Measurements from ENCODE around the gene INTS3.
"Not testable (repeated sequence)": the region's sequence is repeated elsewhere in the genome, so short reads cannot be mapped to it uniquely, and the experiment has no call there.

INTS3 gene

DNA sequence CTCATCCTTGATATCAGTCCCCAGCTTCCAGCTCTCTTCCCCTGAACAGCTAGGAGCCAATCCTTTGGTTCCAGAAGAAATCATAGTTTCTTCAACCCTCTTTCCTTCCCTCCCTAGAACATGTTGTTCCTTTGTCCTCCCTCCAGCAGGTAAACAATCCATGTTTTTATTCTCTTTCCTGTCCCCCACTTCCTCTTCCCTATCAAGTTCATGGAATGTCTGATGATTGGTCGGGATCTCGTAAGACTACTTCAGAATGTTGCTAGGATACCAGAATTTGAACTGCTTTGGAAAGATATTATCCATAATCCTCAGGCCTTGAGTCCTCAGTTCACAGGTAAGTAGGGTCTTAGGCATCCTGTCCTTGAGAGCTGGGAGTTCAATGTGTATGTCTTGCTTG lies 24.2 kb downstream of the INTS3 start:
- no peak for DNase-seq (ENCODE audit: low read depth)

DNA sequence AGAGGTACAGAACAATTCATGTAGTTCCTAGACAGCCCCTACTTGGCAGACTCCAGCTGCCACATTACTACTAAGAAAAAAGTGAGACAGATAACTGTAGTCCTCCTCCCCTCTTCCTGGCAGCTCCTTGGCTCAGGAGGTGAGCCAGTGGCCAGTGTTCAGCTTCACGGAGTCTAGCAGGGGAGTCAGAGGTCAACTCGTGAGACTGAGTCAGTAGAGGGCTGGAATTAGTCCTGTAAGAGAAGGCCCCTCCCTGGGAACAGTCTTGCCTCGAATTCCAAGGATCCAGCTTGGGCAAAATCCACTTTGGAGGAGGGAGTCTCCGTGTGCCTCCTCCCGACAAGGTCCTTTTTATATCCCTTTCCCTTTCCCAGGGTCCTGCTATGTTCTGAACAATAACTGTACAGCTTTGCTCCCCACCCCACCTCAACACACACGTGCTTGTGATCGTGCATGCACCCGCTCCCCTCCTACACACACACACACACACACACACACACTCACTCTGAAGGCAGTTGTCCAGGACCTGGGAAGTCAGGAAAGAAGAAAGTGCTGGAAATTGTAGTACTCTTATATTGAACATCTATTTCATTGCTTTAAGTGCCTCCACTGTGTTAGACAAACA lies 24.8 kb downstream of the INTS3 start:
- no peak for DNase-seq (ENCODE audit: low read depth)

DNA sequence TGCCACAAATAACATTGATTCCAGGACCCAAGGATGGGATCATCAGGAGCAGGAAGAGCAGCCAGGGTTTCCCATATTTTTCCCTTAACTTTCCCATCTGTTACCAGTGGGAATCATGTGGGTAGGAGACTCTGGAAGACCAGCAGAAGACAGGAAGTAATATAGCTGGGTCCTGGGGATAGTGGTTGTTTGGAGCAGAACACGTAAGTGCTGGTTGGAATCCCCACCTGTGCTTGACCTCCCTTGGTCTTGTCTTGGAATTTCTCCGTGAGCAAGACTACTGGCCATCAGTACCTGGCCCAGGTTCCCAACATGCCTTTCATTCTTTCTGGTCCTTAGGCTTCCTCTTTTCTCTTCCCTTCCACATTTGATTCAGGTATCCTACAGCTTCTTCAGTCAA lies 26.4 kb downstream of the INTS3 start:
- no peak for DNase-seq (ENCODE audit: low read depth)

DNA sequence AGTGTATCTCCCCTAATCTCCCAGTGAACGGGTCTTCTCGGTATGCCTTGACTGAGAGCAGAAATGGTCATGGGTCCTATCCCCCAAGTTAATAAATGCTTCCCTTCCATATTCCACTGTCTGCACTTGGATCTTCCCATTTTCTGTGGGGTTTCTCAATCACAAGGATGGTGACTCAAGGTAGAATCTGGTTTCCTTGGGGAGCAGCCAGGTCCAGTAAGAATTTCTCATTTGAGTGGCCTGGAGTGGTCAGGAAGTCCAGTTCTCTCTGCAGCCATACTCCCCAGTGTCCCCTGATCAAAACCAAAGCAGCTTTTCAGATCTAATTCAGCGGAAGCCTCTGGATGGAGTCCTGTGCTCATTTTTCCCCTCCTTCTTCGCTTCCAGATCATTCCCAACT lies 32.6 kb downstream of the INTS3 start:
- DNase-seq (ENCODE audit: low read depth): no peak

DNA sequence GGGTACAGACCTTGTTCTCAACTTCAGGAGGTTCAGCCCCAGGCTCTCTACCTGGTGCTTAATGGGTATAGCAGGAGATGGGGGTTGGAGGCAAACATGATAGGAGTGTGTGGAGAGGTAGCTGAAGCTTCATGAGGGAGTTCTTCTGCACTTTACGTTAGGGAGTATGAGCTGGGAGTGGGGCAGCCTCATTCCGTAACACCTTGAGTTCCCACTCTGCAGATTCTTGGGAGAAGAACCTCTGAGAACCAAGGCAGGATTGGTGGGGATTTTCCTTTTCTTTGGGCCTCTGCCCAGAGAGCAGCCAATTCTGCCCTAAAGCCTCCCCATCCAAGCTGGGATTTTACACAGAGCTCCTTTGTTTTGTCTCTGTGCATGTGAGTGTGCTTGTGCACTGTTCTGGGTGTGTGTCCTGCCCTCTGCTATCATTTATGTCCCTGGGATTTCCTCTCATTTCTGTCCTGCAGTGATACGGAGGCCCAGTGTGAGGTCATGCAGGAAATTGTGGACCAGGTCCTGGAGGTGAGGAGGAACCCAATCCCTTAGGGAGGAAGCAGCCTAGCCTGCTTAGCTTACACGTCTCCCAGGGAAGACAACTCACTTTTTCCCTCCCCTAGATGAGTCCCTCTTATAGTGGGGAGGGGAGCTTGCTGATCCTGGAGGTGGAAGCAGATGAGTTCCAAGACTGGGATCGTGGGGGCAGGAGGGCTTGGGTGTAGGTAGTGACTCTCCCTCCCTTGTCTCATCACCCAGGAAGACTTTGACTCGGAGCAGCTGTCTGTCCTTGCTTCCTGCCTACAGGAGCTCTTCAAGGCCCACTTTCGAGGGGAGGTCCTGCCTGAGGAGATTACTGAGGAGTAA lies 35.7 kb downstream of the INTS3 start:
- DNase-seq (ENCODE audit: low read depth): no peak

DNA sequence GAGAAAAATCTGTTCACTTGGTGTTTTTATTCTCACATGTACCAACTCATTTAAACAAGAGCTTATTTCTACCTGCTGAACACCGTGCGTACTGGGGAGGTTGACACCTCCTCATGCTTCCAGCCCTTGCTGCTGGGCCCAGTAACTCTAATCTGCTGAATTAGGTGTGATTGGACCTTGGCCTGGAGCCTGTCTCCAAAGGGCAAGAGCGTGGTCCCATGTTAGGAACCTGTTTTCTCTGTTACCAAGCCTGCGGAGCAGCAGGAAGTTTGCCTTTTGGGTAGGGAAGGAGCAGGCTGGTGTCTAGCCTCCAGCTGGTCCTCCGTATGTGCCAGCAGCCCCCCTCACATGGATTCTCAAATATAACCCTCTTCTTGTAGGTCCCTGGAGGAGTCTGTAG lies 36.5 kb downstream of the INTS3 start:
- DNase-seq (ENCODE audit: low read depth): no peak

DNA sequence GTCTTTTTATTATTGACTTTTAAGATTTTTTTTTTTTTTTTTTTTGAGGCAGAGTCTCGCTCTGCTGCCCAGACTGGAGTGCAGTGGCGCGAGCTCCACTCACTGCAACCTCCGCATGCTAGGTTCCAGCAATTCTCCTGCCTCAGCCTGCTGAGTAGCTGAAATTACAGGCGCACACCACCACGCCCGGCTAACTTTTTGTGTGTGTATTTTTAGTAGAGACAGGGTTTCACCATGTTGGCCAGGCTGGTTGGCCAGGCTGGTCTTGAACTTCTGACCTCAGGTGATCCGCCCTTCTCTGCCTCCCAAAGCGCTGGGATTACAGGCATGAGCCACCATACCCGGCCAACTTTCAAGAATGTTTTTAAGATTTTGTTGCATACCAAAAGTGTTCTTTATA lies 38.8 kb downstream of the INTS3 start:
- not testable (repeated sequence) for DNase-seq (ENCODE audit: low read depth)

DNA sequence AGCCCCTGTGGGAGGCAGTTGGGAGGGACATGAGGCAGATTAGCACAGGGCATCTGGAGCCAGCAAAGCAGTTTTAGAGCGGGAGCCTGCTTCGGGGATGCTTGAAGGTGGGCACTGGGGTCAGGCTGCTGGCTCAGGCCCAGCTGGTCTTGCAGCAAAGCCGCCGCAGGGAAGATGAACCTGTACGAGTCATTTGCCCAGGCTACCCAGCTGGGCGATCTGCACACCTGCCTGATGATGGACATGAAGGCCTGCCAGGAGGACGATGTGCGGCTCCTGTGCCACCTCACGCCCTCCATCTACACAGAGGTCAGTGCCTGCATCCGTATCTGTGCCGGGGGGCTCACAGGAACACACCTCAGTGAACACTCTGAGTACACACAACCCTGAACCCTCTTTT lies 39.7 kb downstream of the INTS3 start:
- no peak for DNase-seq (ENCODE audit: low read depth)

DNA sequence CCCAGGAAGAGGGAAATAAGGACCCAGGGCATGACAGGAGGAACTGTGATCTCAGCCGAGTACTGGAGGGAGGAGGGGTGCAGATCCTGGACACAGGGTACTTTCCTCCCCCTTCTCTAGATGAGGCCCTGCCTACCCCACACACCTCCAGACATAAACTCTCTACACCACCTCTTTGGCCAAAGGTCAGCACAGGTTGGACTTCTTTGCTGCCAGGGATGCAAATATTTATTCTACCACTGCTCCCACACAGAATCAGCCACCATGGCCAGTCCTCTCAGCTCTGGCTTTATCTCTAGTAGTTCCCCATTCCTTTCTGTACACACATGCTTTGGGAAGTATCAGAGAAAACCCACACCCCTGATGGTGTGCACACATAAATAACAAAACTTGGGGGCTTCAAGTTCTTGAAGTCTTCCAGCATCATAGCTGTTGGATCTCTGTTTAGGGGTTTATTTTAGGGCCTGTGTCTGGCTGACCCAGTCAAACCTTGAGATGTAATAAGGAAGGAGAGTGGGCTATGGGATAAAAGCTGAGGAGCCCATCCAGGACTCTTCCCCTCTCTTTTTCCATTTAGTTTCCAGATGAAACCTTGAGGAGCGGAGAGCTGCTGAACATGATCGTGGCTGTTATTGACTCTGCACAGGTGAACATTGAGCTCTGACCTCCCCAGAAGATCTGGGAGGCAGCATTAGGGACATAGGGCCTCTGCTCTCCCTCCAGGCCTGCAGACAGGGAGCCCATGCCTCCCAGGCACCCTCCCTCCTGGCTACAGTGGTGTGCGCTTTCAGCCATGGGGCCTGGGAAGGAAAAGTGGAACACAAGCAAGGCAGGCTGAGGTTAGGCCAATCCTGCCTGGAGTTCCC lies 40.7 kb downstream of the INTS3 start:
- no peak for DNase-seq (ENCODE audit: low read depth)

DNA sequence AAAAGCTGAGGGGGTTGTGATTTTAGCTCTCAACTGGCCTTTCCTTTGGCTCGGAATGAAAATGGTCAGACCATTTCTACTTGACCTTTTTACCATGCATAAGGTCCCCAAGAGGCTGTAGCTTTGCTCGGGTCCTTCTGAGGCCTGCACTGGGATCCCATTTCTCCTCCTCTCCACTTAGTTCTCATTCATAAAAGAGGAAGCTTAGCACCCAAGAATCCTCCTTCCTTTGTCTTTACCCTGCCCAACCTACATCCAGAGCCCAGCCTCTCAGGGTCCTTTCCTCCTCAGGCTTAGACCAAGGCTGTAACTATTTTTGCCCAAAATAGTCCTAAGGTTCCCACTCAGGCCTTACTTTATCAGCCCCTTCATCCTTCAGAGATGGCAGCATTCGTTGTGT lies 41.4 kb downstream of the INTS3 start:
- no peak for DNase-seq (ENCODE audit: low read depth)

DNA sequence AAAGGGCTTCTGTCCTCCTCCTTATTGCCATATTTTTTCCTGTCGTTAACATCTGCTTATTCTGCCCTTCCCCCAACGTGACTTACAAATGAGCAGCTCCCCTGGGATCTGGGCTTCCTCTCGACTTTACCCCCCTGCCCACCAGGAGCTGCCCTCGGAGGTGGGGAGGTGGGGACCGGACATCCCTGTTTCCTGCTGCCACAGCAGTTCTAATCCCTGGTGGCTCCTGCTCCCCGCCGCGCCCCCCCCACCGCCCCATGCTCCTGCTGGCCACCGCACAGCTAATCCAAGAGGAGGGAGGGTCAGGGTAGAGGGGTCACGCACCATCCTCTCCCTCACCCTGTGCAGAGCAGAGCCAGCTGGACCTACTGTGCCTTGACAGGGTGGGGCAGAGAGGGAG lies 42.9 kb downstream of the INTS3 start:
- DNase-seq (ENCODE audit: low read depth): no peak

DNA sequence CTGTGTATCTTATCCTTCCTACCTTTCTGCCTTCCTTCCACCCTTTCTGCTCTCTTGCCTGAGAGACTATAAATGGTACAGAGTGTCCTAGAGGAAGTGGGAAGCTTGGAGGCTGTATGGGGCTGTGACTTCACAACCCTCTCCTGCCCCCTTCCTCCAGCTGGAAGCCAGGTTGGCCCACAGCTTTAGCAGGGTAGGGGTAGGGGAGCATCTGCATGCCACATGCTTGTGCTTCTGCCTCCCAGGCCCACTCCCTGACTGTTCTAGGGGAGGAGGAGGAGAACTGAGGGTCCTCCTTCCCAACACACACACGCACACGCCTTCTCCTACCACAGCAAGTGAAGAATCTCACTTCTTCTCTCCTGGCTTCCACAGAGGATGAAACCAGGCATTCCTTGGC lies 43.4 kb downstream of the INTS3 start:
- DNase-seq (ENCODE audit: low read depth): no peak

DNA sequence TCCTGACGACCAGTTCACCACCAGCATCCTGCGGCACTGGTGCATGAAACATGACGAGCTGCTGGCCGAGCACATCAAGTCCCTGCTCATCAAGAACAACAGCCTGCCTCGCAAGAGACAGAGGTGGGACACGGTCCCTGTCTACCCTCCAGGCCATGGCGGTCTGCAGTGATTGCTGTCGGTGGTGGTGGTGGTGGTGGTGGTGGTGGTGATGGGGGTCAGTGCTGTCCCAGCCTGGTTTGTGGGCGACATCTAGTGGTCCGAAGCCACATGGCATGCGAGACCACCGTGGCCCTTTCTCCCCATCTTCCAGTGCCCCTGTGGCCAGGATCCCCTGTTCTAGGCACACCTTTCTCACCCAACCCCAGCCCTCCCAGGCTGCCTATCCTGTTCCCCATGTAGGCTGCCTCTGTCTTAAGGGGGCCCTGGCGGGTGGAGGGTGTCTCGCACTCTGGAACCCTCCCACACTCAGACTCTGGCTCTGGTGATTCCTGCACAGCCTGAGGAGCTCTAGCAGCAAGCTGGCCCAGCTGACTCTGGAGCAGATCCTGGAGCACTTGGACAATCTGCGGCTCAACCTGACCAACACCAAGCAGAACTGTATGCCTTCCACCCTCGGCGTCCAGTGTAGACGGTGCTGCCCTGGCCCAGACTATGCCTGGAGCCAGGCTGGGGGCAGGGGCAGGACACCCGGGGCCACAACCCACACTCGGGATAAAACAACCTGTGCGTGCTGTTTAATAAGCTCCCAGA lies 44.2 kb downstream of the INTS3 start:
- no peak for DNase-seq (ENCODE audit: low read depth)

DNA sequence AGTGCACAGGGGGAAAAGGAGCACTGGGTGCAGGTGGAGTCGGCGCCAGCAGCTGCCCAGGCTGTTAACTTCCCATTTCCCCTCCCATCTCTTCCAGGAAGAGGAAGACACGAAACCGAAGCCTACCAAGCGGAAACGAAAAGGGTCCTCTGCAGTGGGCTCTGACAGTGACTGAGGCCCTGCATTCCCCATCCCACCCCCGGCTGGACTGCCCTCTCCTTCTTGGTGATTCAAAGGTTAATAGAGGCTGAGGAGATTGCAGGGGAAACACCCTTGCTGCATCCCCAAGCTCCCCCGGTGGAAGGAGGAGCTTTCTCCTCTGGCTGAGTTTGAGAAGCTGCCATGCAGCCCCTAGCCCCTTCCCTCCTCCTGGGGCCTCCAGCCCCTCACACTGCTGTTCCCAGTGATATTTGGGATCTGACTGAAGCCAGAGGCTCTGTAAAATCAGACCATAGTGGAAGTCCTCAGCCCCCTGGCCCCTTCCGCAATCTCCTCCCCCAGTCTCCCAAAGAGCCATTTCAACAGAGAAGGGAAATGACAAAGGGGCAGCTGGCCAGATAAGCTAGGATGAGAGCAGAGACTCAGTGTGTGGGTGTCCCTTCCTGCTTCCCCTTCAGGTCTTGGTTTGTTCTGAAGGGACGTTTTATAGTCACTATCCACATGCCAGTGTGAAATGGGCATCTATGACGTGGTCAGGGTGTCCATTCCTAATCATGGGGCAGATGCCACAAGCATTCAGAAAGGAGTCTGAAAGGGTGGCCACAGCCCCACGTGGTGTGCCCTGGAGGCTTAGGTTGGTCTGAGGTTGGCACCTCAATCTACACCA lies 45.5 kb downstream of the INTS3 start:
- no peak for DNase-seq (ENCODE audit: low read depth)

DNA sequence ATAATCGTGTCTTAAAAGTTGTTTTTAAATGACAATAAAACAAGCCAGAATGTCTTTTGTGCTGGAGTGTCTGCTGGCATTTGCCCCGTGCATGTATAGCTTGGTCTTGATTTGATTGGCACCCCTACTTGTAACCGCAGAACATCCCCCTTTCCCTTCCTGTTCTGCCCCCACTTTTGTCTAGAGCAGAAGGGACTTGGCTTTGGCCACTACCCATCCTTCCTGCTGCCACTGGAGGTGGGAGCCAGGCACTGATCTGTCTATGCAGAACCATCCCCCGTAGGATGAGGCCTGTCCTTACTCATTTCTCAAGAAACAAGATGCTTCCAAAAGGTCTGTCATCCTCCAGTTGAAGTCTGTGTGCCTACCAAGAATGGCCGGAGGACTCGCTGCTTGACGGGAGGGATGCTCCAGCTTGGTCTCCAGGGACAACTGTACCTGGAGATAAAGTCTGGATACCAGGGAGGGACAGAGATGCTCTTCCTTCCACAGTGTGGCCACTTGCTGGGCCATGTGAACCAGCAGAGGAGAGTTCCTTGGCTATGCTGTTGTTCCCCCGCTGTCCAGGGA lies 46.3 kb downstream of the INTS3 start:
- no peak for DNase-seq (ENCODE audit: low read depth)

DNA sequence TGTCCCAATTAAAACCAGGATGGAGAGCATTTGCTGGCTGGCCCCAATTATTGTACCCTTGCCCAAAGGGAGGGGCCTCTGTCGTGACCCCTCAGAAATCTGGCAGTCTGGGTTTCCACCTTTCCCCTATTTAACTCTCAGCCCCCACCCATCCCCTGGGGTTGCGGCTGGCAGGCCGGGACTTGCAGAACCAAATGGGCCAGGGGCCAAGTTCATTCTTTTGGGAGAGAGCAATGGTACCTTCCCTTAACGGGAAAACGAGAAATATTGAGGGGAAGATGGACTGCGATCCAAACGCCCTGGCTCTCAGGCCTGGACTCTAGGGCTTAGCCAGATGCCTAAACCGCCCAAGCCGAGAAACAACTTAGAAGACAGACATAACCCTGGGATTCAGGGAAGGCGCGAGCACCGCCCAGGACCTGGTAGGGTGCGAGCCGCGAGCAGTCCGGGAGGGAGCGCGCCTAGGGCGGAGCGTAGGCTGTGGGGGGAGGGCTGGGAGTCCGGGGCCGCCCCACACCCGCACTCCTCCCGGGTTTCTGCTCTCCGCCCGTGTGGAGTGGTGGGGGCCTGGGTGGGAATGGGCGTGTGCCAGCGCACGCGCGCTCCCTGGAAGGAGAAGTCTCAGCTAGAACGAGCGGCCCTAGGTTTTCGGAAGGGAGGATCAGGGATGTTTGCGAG lies 47.1 kb downstream of the INTS3 start, which contains the start of gene SLC27A3:
TSS of gene SLC27A3 (plus strand) at position 628 of the 678 bp plus-strand sequence. CDS start 91 bp downstream, outside the sequence.
- no peak for DNase-seq (ENCODE audit: low read depth)

DNA sequence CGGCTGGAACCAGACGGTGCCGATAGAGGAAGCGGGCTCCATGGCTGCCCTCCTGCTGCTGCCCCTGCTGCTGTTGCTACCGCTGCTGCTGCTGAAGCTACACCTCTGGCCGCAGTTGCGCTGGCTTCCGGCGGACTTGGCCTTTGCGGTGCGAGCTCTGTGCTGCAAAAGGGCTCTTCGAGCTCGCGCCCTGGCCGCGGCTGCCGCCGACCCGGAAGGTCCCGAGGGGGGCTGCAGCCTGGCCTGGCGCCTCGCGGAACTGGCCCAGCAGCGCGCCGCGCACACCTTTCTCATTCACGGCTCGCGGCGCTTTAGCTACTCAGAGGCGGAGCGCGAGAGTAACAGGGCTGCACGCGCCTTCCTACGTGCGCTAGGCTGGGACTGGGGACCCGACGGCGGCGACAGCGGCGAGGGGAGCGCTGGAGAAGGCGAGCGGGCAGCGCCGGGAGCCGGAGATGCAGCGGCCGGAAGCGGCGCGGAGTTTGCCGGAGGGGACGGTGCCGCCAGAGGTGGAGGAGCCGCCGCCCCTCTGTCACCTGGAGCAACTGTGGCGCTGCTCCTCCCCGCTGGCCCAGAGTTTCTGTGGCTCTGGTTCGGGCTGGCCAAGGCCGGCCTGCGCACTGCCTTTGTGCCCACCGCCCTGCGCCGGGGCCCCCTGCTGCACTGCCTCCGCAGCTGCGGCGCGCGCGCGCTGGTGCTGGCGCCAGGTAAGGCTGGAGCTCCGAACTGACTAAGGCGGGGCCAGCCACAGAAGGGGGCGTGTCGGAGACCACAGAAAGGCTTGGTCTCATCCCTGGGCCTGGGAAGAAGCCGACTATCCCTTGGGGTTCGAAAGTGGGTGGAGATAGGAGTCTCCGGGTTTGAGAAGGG lies 47.8 kb downstream of the INTS3 start:
- peak; percentile 38 for DNase-seq (ENCODE audit: low read depth)

DNA sequence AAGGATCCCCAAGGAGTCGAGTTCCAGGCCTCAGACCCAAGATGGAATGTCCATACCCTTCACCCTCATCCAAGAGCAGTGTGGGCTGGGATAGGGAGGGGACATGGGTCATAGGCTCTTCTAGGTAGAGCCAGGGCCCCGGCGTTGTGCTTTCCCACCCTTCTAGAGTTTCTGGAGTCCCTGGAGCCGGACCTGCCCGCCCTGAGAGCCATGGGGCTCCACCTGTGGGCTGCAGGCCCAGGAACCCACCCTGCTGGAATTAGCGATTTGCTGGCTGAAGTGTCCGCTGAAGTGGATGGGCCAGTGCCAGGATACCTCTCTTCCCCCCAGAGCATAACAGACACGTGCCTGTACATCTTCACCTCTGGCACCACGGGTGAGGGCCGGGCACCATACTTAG lies 48.5 kb downstream of the INTS3 start:
- no peak for DNase-seq (ENCODE audit: low read depth)

DNA sequence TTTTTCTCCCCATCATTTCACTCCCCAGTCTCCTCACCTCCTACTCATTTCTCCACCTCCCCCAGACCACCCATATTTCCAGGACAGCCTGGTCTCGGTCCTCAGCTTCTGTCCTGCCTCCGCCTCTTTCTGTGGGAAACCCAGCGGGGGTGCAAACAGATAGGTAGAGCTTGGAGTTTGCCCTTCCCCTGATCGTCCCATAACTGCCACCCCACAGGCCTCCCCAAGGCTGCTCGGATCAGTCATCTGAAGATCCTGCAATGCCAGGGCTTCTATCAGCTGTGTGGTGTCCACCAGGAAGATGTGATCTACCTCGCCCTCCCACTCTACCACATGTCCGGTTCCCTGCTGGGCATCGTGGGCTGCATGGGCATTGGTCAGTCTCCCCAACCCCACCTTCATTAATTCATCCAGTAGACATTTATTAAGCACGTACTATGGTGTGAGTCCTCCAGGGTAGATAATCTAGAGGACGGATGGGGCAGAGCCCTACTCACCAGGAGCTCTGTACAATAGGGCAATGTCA lies 49.1 kb downstream of the INTS3 start:
- DNase-seq (ENCODE audit: low read depth): no peak
